Heart left ventricle (tissue), 13 donors: ENCODE data around the gene CHAD.

Source experiments
- CTCF ChIP-seq, 12 donors: fragments of 200-600 bp; sonication (generic) in 4 of 12; IDR thresholded peaks; one replicate each; pipeline versions ENCODE4 v1.5.0 to v1.8.0; 2018 to 2022; ENCODE audit warnings: antibody characterized with exemption in 12 of 12, mild to moderate bottlenecking in 5 of 12
- POLR2A ChIP-seq, 2 donors: fragments of 450-650 bp; IDR thresholded peaks; one replicate each; pipeline ENCODE4 v1.6.1; 2017; ENCODE audit warnings: antibody characterized with exemption in 2 of 2, mild to moderate bottlenecking in 2 of 2, moderate library complexity in 2 of 2
- donor health status: ischemic (EF 13 %, LVEDD 7.1; RV severe dilation, severe dysfunction).
- donor health status: DM: no; HTN: yes; CAD: no.
- donor health status: DM: no; HTN: no; CAD: no.
- donor health status: ischemic (EF 25% LVEDD 6.9; RV normal size, moderate dysfunction).
- donor health status: ischemic (EF 25% LVEDD 5.7; RV mildly dilated, moderate dysfunction).
- donor health status: ischemic (EF 35%, LVEDD 5.7; RV mildly dilated, moderate dysfunction).
- donor health status: nonischemic (EF 11% LVEDD 7.7; RV severe dilation, severe dysfunction).
- donor health status: DM: yes; HTN: yes; CAD: no.
- donor health status: PGD.
- donor health status: ischemic (EF 29% LVEDD 5.4; RV normal size, mild dysfunction).
- donor health status: nonischemic (EF 23%, LVEDD 6.1; RV moderate dilation, normal function).

GRCh38 chr17:50505591-50506130 lies 37.0 kb upstream of the CHAD start:
- TF ChIP-seq CTCF (IDR thresholded peaks at IDR 0.05) = no peak
- no peak for TF ChIP-seq POLR2A (IDR thresholded peaks at IDR 0.05)
